ENCODE results near the gene PCCA.

DNA sequence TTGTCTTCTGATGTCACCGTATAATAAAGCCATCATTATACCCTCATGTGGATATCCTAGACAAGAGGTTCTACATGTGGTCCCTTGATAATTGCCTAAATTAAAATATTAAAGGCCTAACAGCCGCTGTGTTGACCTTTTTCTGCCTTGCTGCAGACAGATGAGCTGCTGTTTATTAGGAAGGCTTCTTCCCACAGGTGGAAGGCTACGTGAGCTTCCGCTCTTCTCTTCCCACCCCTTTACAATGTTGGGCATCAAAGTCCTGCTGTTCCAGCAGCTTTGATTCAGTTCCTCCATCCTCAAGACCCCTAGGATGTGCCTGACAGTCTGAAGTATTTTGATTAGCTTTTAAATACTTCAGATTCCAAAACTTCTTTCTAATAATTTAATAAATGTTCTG, 217.1 kb downstream of the PCCA start:
- TF ChIP-seq ZNF384 (IDR thresholded peaks at IDR 0.05) = no peak
- TF ChIP-seq NFRKB (IDR thresholded peaks at IDR 0.05) = no peak
- no peak for TF ChIP-seq ARNT (IDR thresholded peaks at IDR 0.05)
- no peak for TF ChIP-seq FOXK2 (IDR thresholded peaks at IDR 0.05)
- TF ChIP-seq CTBP1 (IDR thresholded peaks at IDR 0.05; ENCODE audit: borderline replicate concordance) = no peak
- TF ChIP-seq L3MBTL2 (conservative IDR thresholded peaks at IDR 0.05) = no peak
- no peak for TF ChIP-seq SP1 (IDR thresholded peaks at IDR 0.05)
- TF ChIP-seq FOXM1 (IDR thresholded peaks at IDR 0.05; ENCODE audit: borderline replicate concordance) = no peak
- TF ChIP-seq HDGF (IDR thresholded peaks at IDR 0.05; ENCODE audit: borderline replicate concordance) = no peak
- no peak for TF ChIP-seq FOXA1 (IDR thresholded peaks at IDR 0.05)
- no peak for TF ChIP-seq LEF1 (IDR thresholded peaks at IDR 0.05; ENCODE audit: borderline replicate concordance)
- TF ChIP-seq SUZ12 (IDR thresholded peaks at IDR 0.05) = no peak
